Lower lobe of right lung (tissue), 2 donors: ENCODE data around the gene CCM2. TPM values are rescaled to one million over a fixed set of nuclear protein-coding genes. Genes with fewer than 3 reads are reported as not detected.

Experiments used
- ATAC-seq, 2 donors: fragments of 200-7000 bp; cut with Tn5 transposase; one replicate each; pipeline ENCODE4 v1.9.1; 2020 to 2022; ENCODE audit warnings: mild to moderate bottlenecking in 2 of 2, moderate library complexity in 2 of 2
- DNase-seq: peaks from one replicate; pipeline ENCODE4 v3.0.0-alpha.2; 2020
- H3K27ac ChIP-seq: fragments of 200-600 bp; one replicate; pipeline ENCODE4 v1.8.0; 2022
- H3K27me3 ChIP-seq: fragments of 200-600 bp; one replicate; pipeline ENCODE4 v1.8.0; 2022; ENCODE audit warnings: low read depth
- H3K36me3 ChIP-seq: fragments of 200-600 bp; one replicate; pipeline ENCODE4 v1.8.0; 2022; ENCODE audit warnings: mild to moderate bottlenecking
- H3K4me1 ChIP-seq: fragments of 200-600 bp; one replicate; pipeline ENCODE4 v1.8.0; 2022
- H3K4me3 ChIP-seq: fragments of 200-600 bp; one replicate; pipeline ENCODE4 v1.8.0; 2022; ENCODE audit warnings: mild to moderate bottlenecking
- H3K9me3 ChIP-seq: fragments of 200-600 bp; one replicate; pipeline ENCODE4 v1.8.0; 2022
- intact Hi-C: fragments of 100-400 bp; cut with DNase I; formaldehyde crosslinking; loops from one replicate; pipeline ENCODE4 v1.11.0; 2022
- total RNA-seq: library from RNA; stranded (reverse); fragmentation: NEBNext Ultra II Directional; extraction: Animal tissue kit (Norgen Biotek cat#: 25700); gene quantifications from one replicate; pipeline ENCODE4 v1.2.1, GENCODE V29; 2021
- TF ChIP-seq, protein P1 (sequence below): fragments of 200-600 bp; IDR thresholded peaks from one replicate; pipeline ENCODE4 v1.8.0; 2022; ENCODE audit warnings: antibody characterized with exemption, mild to moderate bottlenecking
- donor health status: DM: no; HTN: yes; CAD: no; lungs with severe emphysema.

Gene CCM2
- total RNA-seq, 1 donor from 2014 or later: 45.7 TPM

- H3K9me3 ChIP-seq: no peaks in the 10 kb centered on the region
- no peak overlapping the region for H3K4me3 ChIP-seq
- no peak for ATAC-seq
- DNase-seq: no peak
- TF ChIP-seq, protein P1, sequence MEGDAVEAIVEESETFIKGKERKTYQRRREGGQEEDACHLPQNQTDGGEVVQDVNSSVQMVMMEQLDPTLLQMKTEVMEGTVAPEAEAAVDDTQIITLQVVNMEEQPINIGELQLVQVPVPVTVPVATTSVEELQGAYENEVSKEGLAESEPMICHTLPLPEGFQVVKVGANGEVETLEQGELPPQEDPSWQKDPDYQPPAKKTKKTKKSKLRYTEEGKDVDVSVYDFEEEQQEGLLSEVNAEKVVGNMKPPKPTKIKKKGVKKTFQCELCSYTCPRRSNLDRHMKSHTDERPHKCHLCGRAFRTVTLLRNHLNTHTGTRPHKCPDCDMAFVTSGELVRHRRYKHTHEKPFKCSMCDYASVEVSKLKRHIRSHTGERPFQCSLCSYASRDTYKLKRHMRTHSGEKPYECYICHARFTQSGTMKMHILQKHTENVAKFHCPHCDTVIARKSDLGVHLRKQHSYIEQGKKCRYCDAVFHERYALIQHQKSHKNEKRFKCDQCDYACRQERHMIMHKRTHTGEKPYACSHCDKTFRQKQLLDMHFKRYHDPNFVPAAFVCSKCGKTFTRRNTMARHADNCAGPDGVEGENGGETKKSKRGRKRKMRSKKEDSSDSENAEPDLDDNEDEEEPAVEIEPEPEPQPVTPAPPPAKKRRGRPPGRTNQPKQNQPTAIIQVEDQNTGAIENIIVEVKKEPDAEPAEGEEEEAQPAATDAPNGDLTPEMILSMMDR: no peak
- no peaks in the 10 kb centered on the region for H3K27me3 ChIP-seq
- no peak overlapping the region for H3K27ac ChIP-seq
- H3K36me3 ChIP-seq: peaks cover 79% of the 10 kb centered on the region
- no peaks in the 10 kb centered on the region for H3K4me1 ChIP-seq
- intact Hi-C loops: no loop called here
Observed at GRCh38 chr7:45066409-45066808, 66.4 kb downstream of the CCM2 start.

GRCh38 chr7:45067582-45067981, 67.6 kb downstream of the CCM2 start:
- ATAC-seq (no peak), DNase-seq (no peak)
- H3K27ac ChIP-seq: no peak overlapping the region
- H3K4me3 ChIP-seq: no peak overlapping the region
- intact Hi-C loops: no loop called here
- H3K36me3 ChIP-seq: peaks cover 91% of the 10 kb centered on the region
- H3K27me3 ChIP-seq: no peaks in the 10 kb centered on the region
- H3K9me3 ChIP-seq: no peaks in the 10 kb centered on the region
- TF ChIP-seq, protein P1: no peak
- H3K4me1 ChIP-seq: no peaks in the 10 kb centered on the region

- Histone ChIP-seq H3K27ac (no peak overlapping the region), H3K27me3 (no peaks in the 10 kb centered on the region), H3K9me3 (no peaks in the 10 kb centered on the region), H3K4me3 (no peak overlapping the region), H3K36me3 (peaks cover 99% of the 10 kb centered on the region), H3K4me1 (no peaks in the 10 kb centered on the region)
- TF ChIP-seq, protein P1: no peak
- intact Hi-C loops: no loop called here
- DNase-seq (no peak), ATAC-seq (no peak)
Observed at GRCh38 chr7:45068236-45069023, 68.4 kb downstream of the CCM2 start.

- Histone ChIP-seq H3K4me1 (no peaks in the 10 kb centered on the region), H3K9me3 (no peaks in the 10 kb centered on the region), H3K36me3 (peaks cover 100% of the 10 kb centered on the region), H3K27me3 (no peaks in the 10 kb centered on the region), H3K4me3 (no peak overlapping the region), H3K27ac (no peak overlapping the region)
- no peak for ATAC-seq
- no peak for DNase-seq
- TF ChIP-seq, protein P1: no peak
- intact Hi-C loops: no loop called here
Observed at GRCh38 chr7:45069444-45070253, 69.6 kb downstream of the CCM2 start.

GRCh38 chr7:45070254-45070642, 70.2 kb downstream of the CCM2 start:
- Histone ChIP-seq H3K9me3 (no peaks in the 10 kb centered on the region), H3K36me3 (peaks cover 100% of the 10 kb centered on the region), H3K27ac (no peak overlapping the region), H3K4me1 (no peaks in the 10 kb centered on the region), H3K27me3 (no peaks in the 10 kb centered on the region), H3K4me3 (no peak overlapping the region)
- DNase-seq (no peak), ATAC-seq (no peak)
- intact Hi-C loops: no loop called here
- TF ChIP-seq, protein P1: no peak
